GM08714 (cell line): ENCODE measurements around the gene SCAF1.

ENCODE experiments used
- H3K4me3 ChIP-seq: fragments of 200-500 bp; sonication (Bioruptor generic); 2 replicates; pipeline ENCODE4 v1.5.1; 2014; ENCODE audit warnings: mild to moderate bottlenecking, low read length, inconsistent platforms
- ZNF274 ChIP-seq: IDR thresholded peaks from 2 replicates; pipeline ENCODE4 v1.6.1; 2012; ENCODE audit warnings: mild to moderate bottlenecking, low read depth, low read length

Gene SCAF1

GRCh38 chr19:49700563-49700962 lies 58.6 kb downstream of the SCAF1 start:
- no peak overlapping the region for H3K4me3 ChIP-seq
- TF ChIP-seq ZNF274: no peak

GRCh38 chr19:49701271-49701786 lies 59.3 kb downstream of the SCAF1 start:
- no peak for TF ChIP-seq ZNF274
- H3K4me3 ChIP-seq: no peak overlapping the region

GRCh38 chr19:49704888-49705642 lies 63.1 kb downstream of the SCAF1 start:
- TF ChIP-seq ZNF274: no peak
- H3K4me3 ChIP-seq: no peak overlapping the region

- no peak for TF ChIP-seq ZNF274
- no peak overlapping the region for H3K4me3 ChIP-seq
Observed at GRCh38 chr19:49705919-49706318, 63.9 kb downstream of the SCAF1 start.
